ENCODE results near the gene NEK5.
"Not testable (repeated sequence)": the region's sequence is repeated elsewhere in the genome, so short reads cannot be mapped to it uniquely, and the experiment has no call there.

Gene NEK5

GRCh38 chr13:52043675-52044074 lies 85.2 kb downstream of the NEK5 start:
- H3K36me3 ChIP-seq = no peaks in the 10 kb centered on the region
- H3K4me3 ChIP-seq (ENCODE audit: low read depth, low read length) = no peak overlapping the region
- H3K4me1 ChIP-seq = no peaks in the 10 kb centered on the region
- no peak for TF ChIP-seq CTCF (IDR thresholded peaks at IDR 0.05; ENCODE audit: low read depth, low read length)
- no peaks in the 10 kb centered on the region for H3K9me3 ChIP-seq
- DNase-seq = no peak
- no peaks in the 10 kb centered on the region for H3K27me3 ChIP-seq

GRCh38 chr13:52036037-52036436 lies 92.8 kb downstream of the NEK5 start:
- Histone ChIP-seq H3K9me3 (no peaks in the 10 kb centered on the region), H3K4me3 (ENCODE audit: low read depth, low read length) (no peak overlapping the region), H3K36me3 (no peaks in the 10 kb centered on the region), H3K4me1 (no peaks in the 10 kb centered on the region), H3K27me3 (no peaks in the 10 kb centered on the region)
- no peak for TF ChIP-seq CTCF (IDR thresholded peaks at IDR 0.05; ENCODE audit: low read depth, low read length)
- DNase-seq = no peak

- Histone ChIP-seq H3K27me3 (no peaks in the 10 kb centered on the region), H3K36me3 (no peaks in the 10 kb centered on the region), H3K4me3 (ENCODE audit: low read depth, low read length) (no peak overlapping the region), H3K9me3 (no peaks in the 10 kb centered on the region), H3K4me1 (no peaks in the 10 kb centered on the region)
- TF ChIP-seq CTCF (IDR thresholded peaks at IDR 0.05; ENCODE audit: low read depth, low read length) = no peak
- DNase-seq = no peak
Observed at GRCh38 chr13:52034616-52035226, 94.2 kb downstream of the NEK5 start.

- Histone ChIP-seq H3K36me3 (peaks cover 10% of the 10 kb centered on the region), H3K4me1 (no peaks in the 10 kb centered on the region), H3K9me3 (no peaks in the 10 kb centered on the region), H3K4me3 (ENCODE audit: low read depth, low read length) (no peak overlapping the region), H3K27me3 (no peaks in the 10 kb centered on the region)
- no peak for DNase-seq
- TF ChIP-seq CTCF (IDR thresholded peaks at IDR 0.05; ENCODE audit: low read depth, low read length) = no peak
Observed at GRCh38 chr13:52033039-52033438, 95.8 kb downstream of the NEK5 start.

GRCh38 chr13:52030401-52030800 lies 98.5 kb downstream of the NEK5 start:
- H3K4me3 ChIP-seq (ENCODE audit: low read depth, low read length); H3K9me3 ChIP-seq; DNase-seq; H3K27me3 ChIP-seq; H3K4me1 ChIP-seq: not testable (repeated sequence)
- peaks cover 16% of the 10 kb centered on the region for H3K36me3 ChIP-seq

- H3K4me1 ChIP-seq = no peaks in the 10 kb centered on the region
- H3K9me3 ChIP-seq = no peaks in the 10 kb centered on the region
- H3K27me3 ChIP-seq = no peaks in the 10 kb centered on the region
- no peak overlapping the region for H3K4me3 ChIP-seq (ENCODE audit: low read depth, low read length)
- TF ChIP-seq CTCF (IDR thresholded peaks at IDR 0.05; ENCODE audit: low read depth, low read length) = no peak
- H3K36me3 ChIP-seq = peaks cover 20% of the 10 kb centered on the region
- DNase-seq = no peak
Observed at GRCh38 chr13:52029569-52029968, 99.3 kb downstream of the NEK5 start.

GRCh38 chr13:52027832-52028231 lies 101.0 kb downstream of the NEK5 start:
- Histone ChIP-seq H3K36me3 (peaks cover 33% of the 10 kb centered on the region), H3K27me3 (no peaks in the 10 kb centered on the region), H3K9me3 (no peaks in the 10 kb centered on the region), H3K4me1 (no peaks in the 10 kb centered on the region), H3K4me3 (ENCODE audit: low read depth, low read length) (no peak overlapping the region)
- TF ChIP-seq CTCF (IDR thresholded peaks at IDR 0.05; ENCODE audit: low read depth, low read length) = no peak
- no peak for DNase-seq

Measured in BE2C (cell line).